PC-9 (cell line): Measurements from ENCODE around the gene ATG4B.

Experiments
- CTCF ChIP-seq: fragments of 200-600 bp; sonication (generic); conservative IDR thresholded peaks from 2 replicates; pipeline ENCODE4 v1.6.1; 2017; ENCODE audit warnings: mixed run types, antibody characterized with exemption, mild to moderate bottlenecking, moderate library complexity
- EZH2 ChIP-seq: fragments of 200-600 bp; sonication (generic); IDR thresholded peaks from 2 replicates; pipeline ENCODE4 v1.8.0; 2017; ENCODE audit warnings: antibody characterized with exemption, low read depth

GRCh38 chr2:241653210-241653750 is 15.8 kb downstream of the ATG4B start:
- TF ChIP-seq CTCF = no peak
- no peak for TF ChIP-seq EZH2
